Subcutaneous adipose tissue (tissue), 4 donors: Measurements from ENCODE around the gene RAPGEF4. TPM values are rescaled to one million over a fixed set of nuclear protein-coding genes. Genes with fewer than 3 reads are reported as not detected.

Experiments used
- total RNA-seq, 4 donors: library from RNA; depleted of rRNA; stranded (reverse); fragments of >200 nt; gene quantifications; one replicate each; pipeline ENCODE4 v1.1.0, GENCODE V29; 2016
- TF ChIP-seq, protein P1 (sequence below): fragments of 450-650 bp; IDR thresholded peaks from one replicate; pipeline ENCODE4 v1.5.1; 2016; ENCODE audit warnings: low read depth, mild to moderate bottlenecking, control low read depth, antibody characterized with exemption, moderate library complexity

The RAPGEF4 gene
- total RNA-seq, 4 donors from 2014 or later = 7.0 to 15.0 (median 11.2) TPM

DNA sequence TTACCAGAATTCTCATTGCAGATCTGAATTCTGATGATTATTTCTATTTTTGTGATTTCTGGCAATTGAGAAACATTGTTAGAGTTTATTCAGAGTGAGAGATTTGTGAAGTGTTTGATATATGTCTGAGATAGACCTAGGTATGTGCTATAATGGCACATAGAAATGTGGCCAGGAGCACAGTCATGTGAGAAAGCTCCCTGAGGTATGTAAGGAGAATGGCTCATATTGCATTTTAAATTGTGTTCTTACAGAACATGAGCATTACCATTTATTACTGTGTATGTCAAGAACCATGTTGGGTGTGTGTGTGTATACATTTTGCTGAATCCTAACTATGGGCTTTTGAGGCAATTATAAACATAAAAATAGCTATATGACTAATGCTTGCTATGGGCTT, 101.2 kb downstream of the RAPGEF4 start:
- TF ChIP-seq, protein P1, sequence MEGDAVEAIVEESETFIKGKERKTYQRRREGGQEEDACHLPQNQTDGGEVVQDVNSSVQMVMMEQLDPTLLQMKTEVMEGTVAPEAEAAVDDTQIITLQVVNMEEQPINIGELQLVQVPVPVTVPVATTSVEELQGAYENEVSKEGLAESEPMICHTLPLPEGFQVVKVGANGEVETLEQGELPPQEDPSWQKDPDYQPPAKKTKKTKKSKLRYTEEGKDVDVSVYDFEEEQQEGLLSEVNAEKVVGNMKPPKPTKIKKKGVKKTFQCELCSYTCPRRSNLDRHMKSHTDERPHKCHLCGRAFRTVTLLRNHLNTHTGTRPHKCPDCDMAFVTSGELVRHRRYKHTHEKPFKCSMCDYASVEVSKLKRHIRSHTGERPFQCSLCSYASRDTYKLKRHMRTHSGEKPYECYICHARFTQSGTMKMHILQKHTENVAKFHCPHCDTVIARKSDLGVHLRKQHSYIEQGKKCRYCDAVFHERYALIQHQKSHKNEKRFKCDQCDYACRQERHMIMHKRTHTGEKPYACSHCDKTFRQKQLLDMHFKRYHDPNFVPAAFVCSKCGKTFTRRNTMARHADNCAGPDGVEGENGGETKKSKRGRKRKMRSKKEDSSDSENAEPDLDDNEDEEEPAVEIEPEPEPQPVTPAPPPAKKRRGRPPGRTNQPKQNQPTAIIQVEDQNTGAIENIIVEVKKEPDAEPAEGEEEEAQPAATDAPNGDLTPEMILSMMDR = no peak

DNA sequence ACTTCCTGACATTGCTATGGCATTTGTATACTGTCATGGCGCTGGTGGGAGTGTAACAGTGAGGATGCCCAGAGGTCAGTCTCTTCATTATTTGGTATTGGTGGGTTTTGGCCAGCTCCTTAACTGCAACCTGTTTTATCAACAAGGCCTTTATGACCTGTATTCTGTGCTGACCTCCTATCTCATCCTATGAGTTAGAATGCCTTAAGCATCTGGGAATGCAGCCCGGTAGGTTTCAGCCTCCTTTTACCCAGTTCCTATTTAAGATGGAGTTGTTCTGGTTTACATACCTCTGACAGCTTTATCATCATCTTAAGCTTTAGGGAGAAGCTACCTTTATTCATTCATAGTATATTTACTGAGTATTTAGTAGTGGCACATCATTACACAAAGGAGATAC, 103.8 kb downstream of the RAPGEF4 start:
- TF ChIP-seq, protein P1 = no peak

DNA sequence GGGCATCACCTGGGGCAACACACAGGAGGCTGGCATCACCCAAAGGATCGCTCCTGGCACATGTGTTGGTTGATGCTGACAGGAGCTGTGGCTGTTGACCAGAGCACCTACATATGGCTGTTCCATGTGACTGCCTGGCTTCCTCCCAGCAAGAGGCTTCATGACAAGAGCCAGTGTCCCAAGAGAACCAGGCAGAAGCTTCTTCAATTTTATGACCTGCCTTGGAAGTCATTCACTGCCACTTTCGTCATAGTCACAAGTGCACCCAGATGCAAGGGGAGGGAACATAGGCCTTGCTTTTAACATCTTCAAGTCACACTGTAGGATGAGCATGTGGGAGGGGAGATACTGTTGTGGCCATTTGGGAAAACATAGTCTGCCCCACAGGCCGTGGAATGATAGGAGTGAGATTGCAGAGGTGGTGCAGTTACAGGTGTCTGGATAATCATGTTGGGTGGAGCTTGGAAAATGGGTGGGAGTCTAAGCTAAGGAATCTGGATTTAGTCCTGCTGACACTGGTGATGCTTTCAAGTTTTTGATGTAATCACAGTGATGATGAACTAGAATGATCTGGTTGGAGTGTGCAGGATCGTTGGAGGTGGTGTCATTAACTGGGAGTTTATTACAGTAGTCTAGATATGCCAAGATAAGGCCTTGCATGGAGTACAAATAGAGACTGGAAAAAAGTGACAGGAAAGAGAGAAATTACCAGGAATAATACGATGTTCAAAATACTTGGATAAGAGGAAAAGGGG, 107.0 kb downstream of the RAPGEF4 start:
- TF ChIP-seq, protein P1 = no peak

DNA sequence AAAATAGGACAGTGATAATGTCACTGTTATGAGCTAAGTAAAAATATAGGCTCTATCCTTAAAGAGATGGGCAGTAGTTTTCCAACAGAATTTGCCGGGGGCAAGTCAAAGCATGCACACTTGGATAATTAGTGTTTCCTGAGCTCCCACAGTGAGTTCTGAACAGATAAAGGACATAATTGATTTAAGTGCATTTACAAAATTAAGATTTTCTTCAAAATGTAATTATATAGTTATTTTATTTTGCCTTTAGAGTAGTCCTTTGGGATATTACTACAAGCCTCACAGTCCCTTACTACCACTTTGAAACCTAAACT, 107.6 kb downstream of the RAPGEF4 start:
- TF ChIP-seq, protein P1 = no peak

- TF ChIP-seq, protein P1 = no peak
Measured at GRCh38 chr2:172843902-172844715, 108.5 kb downstream of the RAPGEF4 start.

DNA sequence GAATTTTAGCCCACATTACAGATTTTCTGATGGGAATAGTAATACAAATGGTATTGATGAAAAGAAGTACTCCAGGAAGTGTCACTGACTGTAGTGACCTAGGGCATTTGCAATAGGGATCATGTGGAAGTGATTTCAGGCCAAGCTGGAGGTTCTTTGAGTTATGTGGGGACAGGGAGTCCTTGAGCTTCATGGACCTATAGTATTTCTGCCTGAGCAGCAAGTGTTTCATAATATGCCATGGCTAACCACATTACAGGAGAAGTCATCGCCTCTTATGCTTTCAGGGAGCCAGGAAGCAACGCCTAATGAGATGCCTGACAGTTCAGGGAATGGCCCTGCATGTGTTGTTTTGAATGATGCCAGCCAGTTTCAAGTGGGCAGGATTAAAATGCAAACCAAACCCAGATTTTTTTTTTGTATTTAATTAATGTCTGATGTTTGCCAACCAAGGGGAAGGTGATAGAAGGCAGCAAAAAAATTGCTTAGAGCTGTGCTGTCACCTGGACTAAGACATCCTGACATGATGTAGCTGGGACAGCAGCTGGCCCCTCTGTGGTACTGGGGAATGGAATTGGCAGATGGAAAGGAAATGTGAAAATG, 109.5 kb downstream of the RAPGEF4 start:
- TF ChIP-seq, protein P1 = no peak

DNA sequence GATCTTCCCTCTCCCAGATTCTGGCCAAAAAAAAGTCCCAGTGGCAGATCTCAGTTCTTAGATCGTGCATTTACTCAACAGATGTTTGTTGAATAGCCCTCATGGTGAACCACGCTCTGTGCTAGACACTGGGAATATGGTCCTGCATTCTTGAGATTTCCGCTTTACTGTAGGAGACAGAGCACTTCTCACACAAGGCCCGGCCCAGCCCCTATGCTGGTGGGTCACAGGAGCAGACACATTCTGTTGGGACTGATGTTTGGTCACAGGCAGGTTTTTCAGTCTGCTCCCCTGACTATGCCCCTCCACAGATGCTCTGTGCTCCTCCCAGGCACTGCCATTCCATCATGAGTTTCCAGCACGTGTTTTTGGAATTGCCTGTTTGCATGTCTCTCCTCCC, 110.9 kb downstream of the RAPGEF4 start:
- TF ChIP-seq, protein P1 = no peak
